T47D (cell line): ENCODE data around the gene KIF2C.
"Not testable (repeated sequence)": the region's sequence is repeated elsewhere in the genome, so short reads cannot be mapped to it uniquely, and the experiment has no call there.

Experiments
- DNase-seq, 2 experiments: peaks; one replicate each; pipeline versions ENCODE4 v3.0.0 to v3.0.0-alpha.2; 2011 to 2012; ENCODE audit warnings: low read depth in 1 of 2, low spot score in 1 of 2
- JUND ChIP-seq: IDR thresholded peaks from 2 replicates; pipeline ENCODE4 v1.6.1; 2012; ENCODE audit warnings: low read depth
- in situ Hi-C: cut with HindIII; loops from 2 replicates; pipeline ENCODE4 v1.10.0; 2016; ENCODE audit warnings: low sequenced_read_pairs, low pct_unique_long_range_greater_than_20kb

The KIF2C gene

DNA sequence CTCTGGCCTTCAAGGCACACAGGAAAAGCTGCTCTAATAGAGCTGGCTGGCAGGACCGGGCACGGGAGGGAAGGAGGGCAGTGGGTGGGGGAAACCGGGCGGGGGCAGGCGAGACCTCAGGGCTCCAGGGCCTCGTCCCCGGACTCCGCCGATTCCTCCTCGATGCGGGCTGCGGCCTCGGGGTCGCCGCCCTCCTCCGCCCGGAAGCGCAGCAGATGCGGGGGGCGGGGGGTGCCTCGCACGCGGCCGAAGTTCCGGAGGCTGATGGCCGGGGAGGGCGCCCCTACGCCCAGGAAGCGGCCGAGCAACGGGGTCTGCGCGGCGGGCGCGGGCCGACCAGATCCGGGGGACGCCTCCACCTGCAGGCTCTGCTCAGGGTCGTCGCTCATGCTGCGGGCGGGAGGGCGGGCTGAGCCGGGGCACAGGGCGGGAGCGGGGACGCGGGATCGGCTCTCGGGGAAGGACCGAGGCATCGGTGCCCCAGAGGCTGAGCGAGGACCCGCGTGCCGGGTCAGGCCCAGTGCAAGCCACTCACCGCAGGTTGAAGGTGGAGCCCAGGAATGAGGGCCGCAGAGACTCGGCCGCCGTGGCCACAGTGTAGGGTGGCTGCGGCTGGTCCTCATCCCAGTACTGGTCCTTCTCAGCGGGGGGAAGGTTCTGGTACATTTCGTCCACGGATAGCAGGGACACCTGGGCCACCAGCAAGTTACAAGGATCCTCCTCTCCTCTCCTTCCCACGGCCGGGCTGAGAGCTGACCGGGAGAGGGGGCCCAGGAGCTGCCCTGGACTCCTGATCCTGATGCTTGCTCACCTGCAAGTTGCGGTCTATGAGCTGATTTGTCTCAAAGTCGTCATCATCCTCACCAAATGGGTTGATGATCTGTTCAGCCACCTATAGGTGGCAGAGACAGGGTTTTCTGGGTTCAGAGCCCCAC, 44.7 kb downstream of the KIF2C start:
- DNase-seq: no peak
- in situ Hi-C loops: no loop called here
- TF ChIP-seq JUND: no peak

DNA sequence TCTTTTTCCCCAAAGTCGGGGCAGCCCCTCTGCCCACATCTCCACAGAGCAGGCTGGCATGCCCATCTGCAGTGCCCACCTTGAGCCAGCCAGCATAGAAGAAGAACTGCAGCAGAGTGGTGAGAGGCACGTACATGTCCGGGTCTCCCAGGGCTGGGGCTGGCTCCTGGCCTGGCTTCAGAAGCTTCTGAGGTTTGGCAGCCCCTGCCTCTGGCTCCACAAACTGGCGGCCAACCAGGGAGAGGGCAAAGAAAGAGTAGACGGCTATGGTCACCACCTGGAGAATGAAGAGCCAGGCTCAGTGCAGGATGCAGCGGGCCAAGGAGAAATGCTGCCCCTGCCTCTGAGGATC, 45.4 kb downstream of the KIF2C start:
- DNase-seq: no peak
- in situ Hi-C loops: no loop called here
- TF ChIP-seq JUND: no peak

DNA sequence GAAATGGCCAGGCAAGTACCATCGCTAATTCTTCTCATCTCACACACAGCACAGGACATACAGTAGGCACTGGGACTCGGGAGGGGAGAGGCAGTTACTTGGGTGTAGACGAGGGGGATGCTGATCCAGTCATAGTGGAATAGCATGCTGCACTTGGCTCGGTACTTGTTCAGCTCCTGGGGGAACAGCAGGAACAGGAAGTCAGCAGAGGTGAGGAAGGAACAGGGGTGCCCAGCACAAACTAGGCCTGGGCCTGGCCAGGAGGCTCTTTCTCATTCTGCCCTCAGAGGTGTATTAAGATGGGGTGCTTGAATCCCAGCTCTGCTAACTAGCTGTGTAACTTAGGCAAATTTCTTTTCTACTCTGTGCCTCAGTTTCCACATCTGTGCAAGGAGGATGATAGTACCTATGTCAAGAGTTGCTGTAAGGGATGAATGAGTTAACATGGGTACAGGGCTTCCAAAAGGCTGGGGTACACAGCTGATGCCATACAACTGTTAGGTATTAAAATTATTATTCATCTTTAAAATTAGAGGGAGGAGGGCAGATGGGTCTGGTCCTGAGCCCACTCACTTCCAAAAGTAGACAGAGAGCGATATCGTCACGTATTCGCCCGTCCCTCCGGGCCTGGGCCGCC, 46.0 kb downstream of the KIF2C start:
- no peak for DNase-seq
- in situ Hi-C loops: no loop called here

DNA sequence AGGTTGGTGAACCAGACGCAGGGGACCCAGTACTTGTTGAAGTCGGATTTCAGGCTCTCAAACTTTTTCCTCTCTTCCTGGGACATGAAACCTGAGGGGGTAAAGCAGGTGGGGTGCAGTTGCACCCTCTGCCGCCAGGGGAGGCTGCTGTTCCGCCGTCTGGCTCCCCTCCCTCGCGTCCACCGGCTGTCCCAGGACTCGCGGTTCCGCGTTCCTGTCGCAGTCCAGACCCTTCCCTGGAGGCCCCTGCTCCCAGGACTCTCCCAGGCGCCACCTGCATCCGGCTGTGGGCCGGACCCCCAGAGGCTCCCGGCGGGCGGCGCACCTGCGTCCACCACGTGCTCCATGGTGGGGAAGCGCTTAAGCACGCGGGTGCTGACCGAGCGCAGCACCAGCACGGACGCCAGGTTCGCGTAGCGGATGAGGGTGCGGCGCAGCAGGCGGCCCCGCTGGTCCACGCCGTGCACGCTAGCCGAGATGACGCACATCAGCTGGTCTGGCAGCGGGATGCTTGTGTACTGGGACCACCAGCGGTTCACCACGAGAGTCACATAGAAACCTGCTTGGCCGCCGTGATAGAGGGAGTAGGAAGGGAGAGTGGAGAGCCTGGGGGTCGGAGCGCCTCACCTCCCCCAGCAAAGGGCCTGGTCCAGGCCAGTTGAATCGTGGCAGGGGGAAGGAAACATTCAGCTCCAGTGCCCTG, 46.7 kb downstream of the KIF2C start:
- no peak for TF ChIP-seq JUND
- DNase-seq: no peak

More for the DNA sequence above, 46.0 kb downstream of the KIF2C start:
- no peak for TF ChIP-seq JUND

DNA sequence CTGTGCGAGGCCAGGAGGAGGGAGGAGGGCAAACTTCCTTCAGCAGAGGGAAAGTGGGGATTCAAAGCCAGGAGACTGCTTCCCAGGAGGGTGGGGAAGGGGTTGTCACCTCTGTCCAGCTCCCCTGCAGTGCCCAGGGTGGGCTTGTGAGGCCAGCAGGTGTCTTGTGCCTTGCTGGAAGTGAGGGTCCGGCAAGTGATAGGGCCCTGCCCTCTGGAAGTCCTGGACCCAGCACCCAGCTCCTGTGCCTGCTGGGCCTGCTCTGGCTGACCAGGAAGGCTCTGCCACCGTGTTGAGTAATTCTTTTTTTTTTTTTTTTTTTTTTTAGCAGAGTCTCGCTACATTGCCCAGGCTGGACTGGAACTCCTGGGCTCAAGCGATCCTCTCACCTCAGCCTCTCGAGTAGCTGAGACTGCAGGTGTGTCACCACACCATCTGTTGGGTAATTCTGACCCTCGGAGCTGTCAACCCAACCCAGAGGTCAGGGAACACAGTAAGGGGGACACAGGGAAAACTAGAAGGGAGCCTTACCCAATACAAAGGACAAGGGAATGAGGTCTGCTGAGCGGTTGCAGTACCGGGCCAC, 47.3 kb downstream of the KIF2C start:
- in situ Hi-C loops: no loop called here
- no peak for DNase-seq
- TF ChIP-seq JUND: no peak

More for the DNA sequence above, 46.7 kb downstream of the KIF2C start:
- in situ Hi-C loops: no loop called here

DNA sequence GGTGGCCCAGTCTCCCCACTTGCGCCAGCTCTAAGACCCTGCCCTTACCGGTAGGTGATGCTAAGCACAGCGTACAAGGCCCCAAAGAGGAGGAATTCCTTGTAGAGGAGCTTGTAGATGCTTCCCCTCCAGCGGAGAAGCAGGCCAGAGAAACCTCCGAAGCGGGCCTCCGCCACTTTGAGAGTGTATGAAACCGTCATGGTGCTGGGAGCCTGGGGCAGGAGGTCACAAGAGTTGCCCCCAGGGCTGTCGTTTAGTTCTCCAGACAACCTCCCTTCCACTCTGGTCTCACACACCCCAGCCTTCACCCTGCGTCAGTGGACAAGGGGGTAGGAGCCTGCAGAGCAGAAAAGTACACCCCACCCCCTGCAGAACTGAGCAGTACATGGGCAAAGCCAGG, 47.9 kb downstream of the KIF2C start:
- DNase-seq: no peak
- no peak for TF ChIP-seq JUND
- in situ Hi-C loops: no loop called here

DNA sequence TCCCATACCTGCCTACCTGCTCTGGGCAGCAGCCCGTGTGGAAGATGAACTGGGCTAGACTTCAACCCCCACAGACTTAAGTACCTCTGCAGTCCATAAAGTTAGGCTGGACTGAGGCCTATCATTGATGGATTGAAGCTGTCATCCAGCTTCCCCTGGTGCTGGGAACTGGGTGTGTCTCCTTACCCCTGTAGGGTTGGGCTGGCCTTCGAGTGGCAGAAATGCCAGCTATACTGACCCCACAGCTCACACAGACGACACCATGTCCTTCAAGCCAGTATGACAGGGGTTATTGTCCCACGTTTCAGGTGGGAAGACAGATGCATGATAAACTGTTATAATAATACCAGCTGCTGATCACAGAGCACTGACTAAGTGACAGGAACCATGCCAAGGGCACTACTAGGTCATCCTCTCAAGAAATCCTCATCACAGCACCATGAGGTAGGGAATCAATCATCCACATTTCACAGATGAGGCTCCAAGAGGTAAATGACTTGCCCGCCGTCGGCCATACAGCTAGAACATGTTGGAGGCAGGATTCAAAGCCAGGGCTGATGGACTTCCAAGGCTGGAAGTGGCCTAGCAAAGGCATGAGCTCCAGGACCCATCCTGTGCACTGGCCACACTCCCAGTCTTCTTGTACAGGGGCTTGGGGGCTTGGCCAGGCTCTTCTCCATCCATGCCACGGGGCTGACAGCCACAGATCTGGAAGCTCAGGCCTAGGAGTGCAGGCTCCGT, 48.7 kb downstream of the KIF2C start, which contains the start of gene BEST4:
TSS of gene BEST4 (minus strand) at position 51 of the 741 bp plus-strand sequence. CDS start 465 bp downstream, outside the sequence.
- in situ Hi-C loops: no loop called here
- no peak for DNase-seq
- no peak for TF ChIP-seq JUND

DNA sequence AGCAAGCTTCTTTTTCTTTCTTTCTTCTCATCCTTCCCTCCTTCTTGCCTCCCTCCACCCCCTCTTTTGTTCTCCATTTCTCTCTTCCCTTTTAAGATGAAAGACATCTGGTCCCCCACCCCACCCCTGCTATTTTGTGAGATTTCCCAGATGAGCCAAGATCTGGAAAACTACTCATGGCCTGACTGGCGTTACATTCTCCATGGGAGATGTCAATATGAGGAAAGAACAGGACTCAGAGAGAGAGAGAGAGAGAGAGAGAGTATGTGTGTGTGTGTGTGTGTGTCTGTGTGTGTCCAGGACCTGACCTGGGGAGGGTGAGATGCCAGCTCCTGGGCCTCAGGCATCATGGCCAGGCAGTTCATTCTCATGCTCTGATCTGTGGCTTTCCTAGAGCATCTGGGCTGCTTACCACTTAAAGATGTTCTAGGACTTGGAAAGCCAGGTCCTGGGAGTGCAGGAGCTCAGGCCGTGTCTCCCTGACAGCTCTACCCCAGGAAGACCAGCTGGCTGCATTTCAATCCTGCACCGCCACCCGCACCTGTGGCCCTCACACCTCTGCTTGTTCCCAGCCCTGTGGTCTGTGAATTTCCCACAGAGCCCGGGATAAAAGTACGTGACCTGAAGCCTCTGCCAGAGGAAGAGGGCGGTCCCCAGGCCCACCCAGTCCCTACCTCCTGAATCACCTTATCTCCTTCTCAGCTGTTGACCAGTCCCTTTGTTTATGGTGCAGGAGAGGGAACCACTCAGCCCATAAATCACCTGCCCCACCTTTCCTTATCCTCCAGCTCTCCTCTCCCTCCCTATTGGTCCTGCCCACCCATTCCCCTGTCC, 51.5 kb downstream of the KIF2C start:
- in situ Hi-C loops: no loop called here
- DNase-seq: no peak
- no peak for TF ChIP-seq JUND

DNA sequence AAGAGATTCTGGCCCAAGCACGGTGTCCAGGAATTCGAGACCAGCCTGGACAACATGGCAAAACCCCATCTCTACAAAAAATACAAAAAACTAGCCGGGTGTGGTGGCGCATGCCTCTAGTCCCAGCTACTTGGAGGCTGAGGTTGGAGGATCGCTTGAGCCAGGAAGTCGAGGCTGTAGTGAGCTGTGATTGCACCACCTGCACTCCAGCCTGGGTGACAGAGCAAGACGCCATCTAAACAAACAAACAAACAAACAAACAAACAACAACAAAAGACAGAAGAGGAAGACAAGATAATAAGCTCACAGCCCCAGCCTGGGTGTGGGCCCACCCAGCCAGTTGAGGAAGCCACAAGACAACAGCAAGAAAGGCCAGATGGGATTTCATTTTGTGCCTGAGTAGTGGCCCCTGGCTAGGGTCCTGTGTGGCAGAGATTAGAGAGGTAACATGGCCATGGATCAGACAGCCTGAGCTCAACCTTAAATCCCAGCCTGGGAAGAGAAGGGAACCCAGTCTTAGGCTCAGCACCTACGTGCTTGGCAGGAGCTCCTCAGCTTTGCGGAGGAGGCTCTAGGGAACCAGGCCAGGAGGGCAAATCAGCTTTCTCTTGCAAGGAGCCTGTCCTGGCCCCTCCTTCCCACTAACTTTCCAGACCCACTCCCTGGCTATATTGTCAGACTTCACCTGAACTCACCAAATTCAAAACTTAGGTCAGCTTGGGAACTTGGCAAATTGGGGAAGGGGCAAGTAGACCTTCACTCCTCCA, 53.3 kb downstream of the KIF2C start:
- TF ChIP-seq JUND: no peak
- DNase-seq: no peak
- in situ Hi-C loops: no loop called here

DNA sequence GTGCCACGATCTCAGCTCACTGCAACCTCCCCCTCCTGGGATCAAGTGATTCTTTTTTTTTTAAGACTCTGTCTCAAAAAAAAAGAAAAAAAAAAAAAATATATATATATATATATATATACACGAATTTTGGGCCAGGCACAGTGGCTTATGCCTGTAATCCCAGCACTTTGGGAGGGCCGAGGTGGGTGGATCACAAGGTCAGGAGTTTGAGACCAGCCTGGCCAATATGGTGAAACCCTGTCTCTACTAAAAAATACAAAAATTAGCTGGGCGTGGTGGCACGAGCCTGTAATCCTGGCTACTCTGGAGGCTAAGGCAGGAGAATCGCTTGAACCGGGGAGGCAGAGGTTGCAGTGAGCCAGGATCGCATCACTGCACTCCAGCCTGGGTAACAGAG, 58.2 kb downstream of the KIF2C start:
- DNase-seq, in situ Hi-C loops: not testable (repeated sequence)
